Lung (tissue), 13 donors: Measurements from ENCODE around the gene KRTAP4-3. TPM values are rescaled to one million over a fixed set of nuclear protein-coding genes. Genes with fewer than 3 reads are reported as not detected.
"Not testable (repeated sequence)": the region's sequence is repeated elsewhere in the genome, so short reads cannot be mapped to it uniquely, and the experiment has no call there.

Experiments used
- ATAC-seq: fragments of 200-7000 bp; cut with Tn5 transposase; one replicate; pipeline ENCODE4 v1.9.1; 2020; ENCODE audit warnings: moderate number of reproducible peaks; ENCODE audit not compliant: insufficient read depth, low FRiP score
- DNase-seq, 3 donors: peaks; one replicate each; pipeline ENCODE4 v3.0.0-alpha.2; 2013 to 2017
- H3K27ac ChIP-seq, 2 donors: one replicate each; pipeline ENCODE4 v1.5.1; 2013; ENCODE audit warnings: mild to moderate bottlenecking in 2 of 2, moderate library complexity in 2 of 2, control low read depth in 1 of 2, inconsistent platforms in 1 of 2, low read depth in 1 of 2, low read length in 1 of 2
- H3K27me3 ChIP-seq, 3 donors: one replicate each; pipeline ENCODE4 v1.5.1; 2013; ENCODE audit warnings: low read length in 2 of 3; ENCODE audit not compliant: control insufficient read depth in 3 of 3, insufficient read depth in 3 of 3
- H3K36me3 ChIP-seq, 4 donors: one replicate each; pipeline ENCODE4 v1.5.1; 2013; ENCODE audit warnings: low read length in 4 of 4, mild to moderate bottlenecking in 1 of 4, moderate library complexity in 1 of 4; ENCODE audit not compliant: control insufficient read depth in 4 of 4, insufficient read depth in 4 of 4
- H3K4me1 ChIP-seq, 5 donors: one replicate each; pipeline ENCODE4 v1.5.1; 2013; ENCODE audit warnings: low read length in 5 of 5, mild to moderate bottlenecking in 2 of 5, moderate library complexity in 1 of 5; ENCODE audit not compliant: control insufficient read depth in 5 of 5, insufficient read depth in 5 of 5
- H3K4me3 ChIP-seq: one replicate; pipeline ENCODE4 v1.5.1; 2013; ENCODE audit warnings: mild to moderate bottlenecking, control low read depth, moderate library complexity
- H3K9ac ChIP-seq, 2 donors: one replicate each; pipeline ENCODE4 v1.5.1; 2013; ENCODE audit warnings: low read length in 2 of 2, control low read depth in 1 of 2; ENCODE audit not compliant: insufficient read depth in 1 of 2
- H3K9me3 ChIP-seq, 4 donors: one replicate each; pipeline ENCODE4 v1.5.1; 2013; ENCODE audit warnings: low read length in 3 of 4, mild to moderate bottlenecking in 1 of 4, moderate library complexity in 1 of 4; ENCODE audit not compliant: control insufficient read depth in 4 of 4, insufficient read depth in 3 of 4
- CTCF ChIP-seq: IDR thresholded peaks from 2 replicates; pipeline ENCODE4 v1.5.1; 2012; ENCODE audit warnings: mild to moderate bottlenecking; ENCODE audit errors: control extremely low read depth, extremely low read depth
- WGBS, 2 donors: extraction: QIAGEN DNeasy Blood & Tissue Kit; methylation state at CpG; one replicate each; pipeline ENCODE4 v1.1.7; 2013; 5-methylcytosine and 5-hydroxymethylcytosine counted together
- polyA plus RNA-seq, 2 donors: library from polyadenylated mRNA; stranded (reverse); fragments of 200-250 nt; gene quantifications; one replicate each; pipeline ENCODE4 v1.2.1, GENCODE V29; 2013
- small RNA-seq: library from RNA; depleted of rRNA; stranded (forward); fragments of <200 nt; gene quantifications from one replicate; pipeline ENCODE3, GENCODE V24; 2014; ENCODE audit warnings: low replicate concordance
- total RNA-seq, 2 donors: library from RNA; depleted of rRNA in 1 of 2; stranded (reverse); fragments of >200 nt in 1 of 2; gene quantifications; one replicate each; pipeline ENCODE4 v1.2.1, GENCODE V29; 2014 to 2021
- donor health status: control.
- donor health status: control.
- donor health status: Bipolar disorder and iron deficiency.
- donor health status: healthy.
- donor health status: DM: yes; HTN: yes; CAD: no.

The KRTAP4-3 gene
- total and polyA plus RNA-seq, 4 donors: not detected

- Histone ChIP-seq H3K4me1 (no peaks in the 10 kb centered on the region), H3K9ac (no peak overlapping the region), H3K36me3 (no peaks in the 10 kb centered on the region), H3K27me3 (no peaks in the 10 kb centered on the region), H3K27ac (no peak overlapping the region), H3K4me3 (no peak overlapping the region), H3K9me3 (peaks cover 0 to 3% (median 0%) of the 10 kb centered on the region in 4 donors)
- no peak for TF ChIP-seq CTCF
- WGBS, 2 donors: 92 to 98% methylated on average over 2 of the region's 2 CpGs
- no peak for ATAC-seq
- no peak for DNase-seq
Measured at GRCh38 chr17:41121742-41122141, 46.3 kb downstream of the KRTAP4-3 start.

GRCh38 chr17:41119696-41120690 lies 48.0 kb downstream of the KRTAP4-3 start:
- H3K36me3 ChIP-seq, H3K9ac ChIP-seq, ATAC-seq, H3K27ac ChIP-seq, H3K9me3 ChIP-seq, H3K4me1 ChIP-seq, H3K4me3 ChIP-seq, H3K27me3 ChIP-seq: not testable (repeated sequence)
- peak in 2 of 3 donors; percentile 11 to 28 for DNase-seq
- WGBS, 2 donors: 33 to 40% methylated on average over 11 of the region's 11 CpGs

GRCh38 chr17:41118721-41119120 lies 49.3 kb downstream of the KRTAP4-3 start:
- Histone ChIP-seq H3K27me3 (no peaks in the 10 kb centered on the region), H3K9me3 (peaks cover 0 to 3% (median 1%) of the 10 kb centered on the region in 4 donors), H3K27ac (no peak overlapping the region), H3K4me3 (no peak overlapping the region), H3K9ac (no peak overlapping the region), H3K4me1 (no peaks in the 10 kb centered on the region), H3K36me3 (no peaks in the 10 kb centered on the region)
- no peak for ATAC-seq
- no peak for DNase-seq
- WGBS, 2 donors: 93 to 96% methylated on average over 4 of the region's 4 CpGs
- TF ChIP-seq CTCF: no peak

GRCh38 chr17:41117846-41118386 lies 50.1 kb downstream of the KRTAP4-3 start, which contains the start of gene KRTAP4-11:
Gene KRTAP4-11 (minus strand): TSS chr17:41118373. CDS start chr17:41118315, 58 bp downstream.
- 77 to 88% methylated on average over 10 of the region's 10 CpGs for WGBS, 2 donors
- H3K9ac ChIP-seq, H3K27ac ChIP-seq, DNase-seq, H3K9me3 ChIP-seq, H3K4me3 ChIP-seq, H3K4me1 ChIP-seq, H3K36me3 ChIP-seq, H3K27me3 ChIP-seq, ATAC-seq: not testable (repeated sequence)

Small RNAs within 50 kb of the gene (small RNA-seq; reads per million reads assigned to genes)
- not detected for gene KRTAP4-17P

Other genes starting within 250 kb of the KRTAP4-3 start
Only the 30 nearest of the 40 such genes appear.
- not detected for gene KRTAP1-5, start 141.0 kb downstream of the KRTAP4-3 start, total RNA-seq
- not detected for gene KRTAP1-5, start 141.0 kb downstream of the KRTAP4-3 start, polyA plus RNA-seq
- gene KRTAP1-4, start 138.0 kb downstream of the KRTAP4-3 start, total RNA-seq: not detected
- not detected for gene KRTAP1-4, start 138.0 kb downstream of the KRTAP4-3 start, polyA plus RNA-seq
- gene KRTAP1-3, start 133.3 kb downstream of the KRTAP4-3 start, total RNA-seq: not detected
- gene KRTAP1-3, start 133.3 kb downstream of the KRTAP4-3 start, polyA plus RNA-seq: not detected
- gene KRTAP1-1, start 126.8 kb downstream of the KRTAP4-3 start, total RNA-seq: not detected
- not detected for gene KRTAP1-1, start 126.8 kb downstream of the KRTAP4-3 start, polyA plus RNA-seq
- gene KRTAP2-1, start 120.9 kb downstream of the KRTAP4-3 start, total RNA-seq: not detected
- not detected for gene KRTAP2-1, start 120.9 kb downstream of the KRTAP4-3 start, polyA plus RNA-seq
- not detected for gene KRTAP2-2, start 113.0 kb downstream of the KRTAP4-3 start, total RNA-seq
- gene KRTAP2-2, start 113.0 kb downstream of the KRTAP4-3 start, polyA plus RNA-seq: not detected
- not detected for gene KRTAP2-3, start 108.1 kb downstream of the KRTAP4-3 start, total RNA-seq
- gene KRTAP2-3, start 108.1 kb downstream of the KRTAP4-3 start, polyA plus RNA-seq: not detected
- gene KRTAP2-4, start 102.3 kb downstream of the KRTAP4-3 start, total RNA-seq: not detected
- not detected for gene KRTAP2-4, start 102.3 kb downstream of the KRTAP4-3 start, polyA plus RNA-seq
- gene KRTAP4-7, start 84.1 kb downstream of the KRTAP4-3 start, total RNA-seq: not detected
- gene KRTAP4-7, start 84.1 kb downstream of the KRTAP4-3 start, polyA plus RNA-seq: not detected
- gene KRTAP4-8, start 70.1 kb downstream of the KRTAP4-3 start, total RNA-seq: not detected
- not detected for gene KRTAP4-8, start 70.1 kb downstream of the KRTAP4-3 start, polyA plus RNA-seq
- not detected for gene KRTAP4-16, start 66.0 kb downstream of the KRTAP4-3 start, total RNA-seq
- not detected for gene KRTAP4-16, start 66.0 kb downstream of the KRTAP4-3 start, polyA plus RNA-seq
- not detected for gene KRTAP4-9, start 62.8 kb downstream of the KRTAP4-3 start, total RNA-seq
- not detected for gene KRTAP4-9, start 62.8 kb downstream of the KRTAP4-3 start, polyA plus RNA-seq
- gene KRTAP4-11, start 49.8 kb downstream of the KRTAP4-3 start, total RNA-seq: under 1 TPM in 1 of 2 donors, not detected in 1; 0.34 TPM
- not detected for gene KRTAP4-11, start 49.8 kb downstream of the KRTAP4-3 start, polyA plus RNA-seq
- gene KRTAP4-12, start 44.0 kb downstream of the KRTAP4-3 start, total RNA-seq: not detected
- not detected for gene KRTAP4-12, start 44.0 kb downstream of the KRTAP4-3 start, polyA plus RNA-seq
- not detected for gene KRTAP4-6, start 27.7 kb downstream of the KRTAP4-3 start, total RNA-seq
- not detected for gene KRTAP4-6, start 27.7 kb downstream of the KRTAP4-3 start, polyA plus RNA-seq
- not detected for gene KRTAP4-5, start 18.4 kb downstream of the KRTAP4-3 start, total RNA-seq
- gene KRTAP4-5, start 18.4 kb downstream of the KRTAP4-3 start, polyA plus RNA-seq: not detected
- gene KRTAP4-4, start 7.5 kb downstream of the KRTAP4-3 start, total RNA-seq: not detected
- not detected for gene KRTAP4-4, start 7.5 kb downstream of the KRTAP4-3 start, polyA plus RNA-seq
- not detected for gene KRTAP4-2, start 10.0 kb upstream of the KRTAP4-3 start, total RNA-seq
- not detected for gene KRTAP4-2, start 10.0 kb upstream of the KRTAP4-3 start, polyA plus RNA-seq
- gene KRTAP4-1, start 16.7 kb upstream of the KRTAP4-3 start, total RNA-seq: not detected
- not detected for gene KRTAP4-1, start 16.7 kb upstream of the KRTAP4-3 start, polyA plus RNA-seq
- not detected for gene KRTAP9-1, start 21.7 kb upstream of the KRTAP4-3 start, total RNA-seq
- gene KRTAP9-1, start 21.7 kb upstream of the KRTAP4-3 start, polyA plus RNA-seq: not detected
- gene KRTAP9-2, start 58.4 kb upstream of the KRTAP4-3 start, total RNA-seq: not detected
- not detected for gene KRTAP9-2, start 58.4 kb upstream of the KRTAP4-3 start, polyA plus RNA-seq
- gene KRTAP9-3, start 64.2 kb upstream of the KRTAP4-3 start, total RNA-seq: not detected
- not detected for gene KRTAP9-3, start 64.2 kb upstream of the KRTAP4-3 start, polyA plus RNA-seq
- not detected for gene KRTAP9-8, start 69.8 kb upstream of the KRTAP4-3 start, total RNA-seq
- not detected for gene KRTAP9-8, start 69.8 kb upstream of the KRTAP4-3 start, polyA plus RNA-seq
- not detected for gene KRTAP9-4, start 81.5 kb upstream of the KRTAP4-3 start, total RNA-seq
- gene KRTAP9-4, start 81.5 kb upstream of the KRTAP4-3 start, polyA plus RNA-seq: not detected
- gene KRTAP9-9, start 87.2 kb upstream of the KRTAP4-3 start, total RNA-seq: not detected
- not detected for gene KRTAP9-9, start 87.2 kb upstream of the KRTAP4-3 start, polyA plus RNA-seq
- not detected for gene KRTAP9-6, start 97.2 kb upstream of the KRTAP4-3 start, total RNA-seq
- not detected for gene KRTAP9-6, start 97.2 kb upstream of the KRTAP4-3 start, polyA plus RNA-seq
- not detected for gene KRTAP9-7, start 107.5 kb upstream of the KRTAP4-3 start, total RNA-seq
- gene KRTAP9-7, start 107.5 kb upstream of the KRTAP4-3 start, polyA plus RNA-seq: not detected
- not detected for gene KRTAP29-1, start 134.6 kb upstream of the KRTAP4-3 start, total RNA-seq
- gene KRTAP29-1, start 134.6 kb upstream of the KRTAP4-3 start, polyA plus RNA-seq: not detected
- gene KRTAP16-1, start 141.1 kb upstream of the KRTAP4-3 start, total RNA-seq: not detected
- not detected for gene KRTAP16-1, start 141.1 kb upstream of the KRTAP4-3 start, polyA plus RNA-seq
- gene KRTAP17-1, start 147.5 kb upstream of the KRTAP4-3 start, total RNA-seq: not detected
- gene KRTAP17-1, start 147.5 kb upstream of the KRTAP4-3 start, polyA plus RNA-seq: not detected